Lower leg skin (tissue), 4 donors: Measurements from ENCODE around the gene SLC26A2. TPM values are rescaled to one million over a fixed set of nuclear protein-coding genes. Genes with fewer than 3 reads are reported as not detected.

Experiments
- DNase-seq, 2 donors: peaks; one replicate each; pipeline ENCODE4 v3.0.0-alpha.2; 2019; ENCODE audit warnings: low spot score in 2 of 2
- H3K4me3 ChIP-seq: fragments of 200-600 bp; sonication (generic); 2 replicates; pipeline ENCODE4 v1.5.1; 2017; ENCODE audit warnings: mild to moderate bottlenecking, low read depth; ENCODE audit not compliant: poor library complexity, severe bottlenecking
- CTCF ChIP-seq, 3 donors: fragments of 450-650 bp; IDR thresholded peaks; one replicate each; pipeline ENCODE4 v1.5.1; 2016; ENCODE audit warnings: antibody characterized with exemption in 3 of 3, mild to moderate bottlenecking in 3 of 3, moderate library complexity in 2 of 3
- POLR2A ChIP-seq, 2 donors: fragments of 450-650 bp; IDR thresholded peaks; one replicate each; pipeline ENCODE4 v1.6.1; 2016 to 2017; ENCODE audit warnings: antibody characterized with exemption in 2 of 2, mild to moderate bottlenecking in 1 of 2, moderate library complexity in 1 of 2
- WGBS, 2 donors: methylation state at CpG; one replicate each; pipeline ENCODE4 v1.1.5; 2018; 5-methylcytosine and 5-hydroxymethylcytosine counted together
- intact Hi-C: fragments of 100-400 bp; cut with DNase I; formaldehyde crosslinking; loops from one replicate; pipeline ENCODE4 v1.15.0; 2023; ENCODE audit warnings: low total_unique reads
- total RNA-seq, 4 donors: library from RNA; depleted of rRNA; stranded (reverse); fragments of >200 nt; gene quantifications; one replicate each; pipeline ENCODE4 v1.1.0, GENCODE V29; 2016

The SLC26A2 gene
- total RNA-seq, 4 donors from 2014 or later = 8.4 to 56.5 (median 33.3) TPM

GRCh38 chr5:149915392-149916260 lies 44.9 kb upstream of the SLC26A2 start:
- TF ChIP-seq CTCF (IDR thresholded peaks at IDR 0.05) (no peak), POLR2A (IDR thresholded peaks at IDR 0.05) (no peak)
- no peak for DNase-seq
- H3K4me3 ChIP-seq = no peak overlapping the region
- intact Hi-C loops = no loop called here
- WGBS, 2 donors = 65 to 72% methylated on average over 7 of the region's 7 CpGs

- TF ChIP-seq POLR2A (IDR thresholded peaks at IDR 0.05) (no peak), CTCF (IDR thresholded peaks at IDR 0.05) (no peak)
- no peak for DNase-seq
- intact Hi-C loops = no loop called here
- WGBS, 2 donors = 85 to 87% methylated on average over 7 of the region's 7 CpGs
- H3K4me3 ChIP-seq = no peak overlapping the region
Observed at GRCh38 chr5:149916334-149917072, 44.1 kb upstream of the SLC26A2 start.

DNA sequence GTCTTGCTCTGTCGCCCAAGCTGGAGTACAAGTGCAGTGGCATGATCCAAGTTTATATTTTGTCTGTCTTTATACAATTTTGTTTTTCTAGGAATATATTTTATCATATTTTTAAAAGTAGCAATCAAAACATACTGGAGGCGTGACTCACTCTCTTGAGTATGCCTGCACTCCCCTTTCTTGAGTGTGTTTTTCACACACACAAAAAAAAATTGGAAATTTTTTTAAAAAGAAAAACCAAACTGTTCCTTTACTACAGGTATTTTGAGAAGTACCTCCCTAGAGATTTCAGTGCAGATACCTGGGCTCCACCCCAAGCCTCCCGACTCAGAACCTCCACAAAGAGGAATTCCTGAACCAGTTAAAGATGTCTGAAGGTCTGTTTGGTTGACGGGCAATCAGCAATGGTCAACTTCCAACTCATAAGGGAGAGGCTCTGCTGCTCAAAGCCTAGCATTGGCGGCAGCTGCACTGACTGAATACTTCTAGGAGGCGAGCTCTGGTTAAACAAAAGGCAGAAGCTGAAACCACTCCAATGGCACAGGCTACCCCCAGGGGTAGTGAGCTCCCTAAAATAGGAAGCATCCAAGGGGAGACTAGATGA lies 43.4 kb upstream of the SLC26A2 start:
- no peak overlapping the region for H3K4me3 ChIP-seq
- WGBS, 2 donors = 68 to 83% methylated on average over 6 of the region's 6 CpGs
- no peak for DNase-seq
- TF ChIP-seq CTCF (IDR thresholded peaks at IDR 0.05) (no peak), POLR2A (IDR thresholded peaks at IDR 0.05) (no peak)
- intact Hi-C loops = no loop called here

DNA sequence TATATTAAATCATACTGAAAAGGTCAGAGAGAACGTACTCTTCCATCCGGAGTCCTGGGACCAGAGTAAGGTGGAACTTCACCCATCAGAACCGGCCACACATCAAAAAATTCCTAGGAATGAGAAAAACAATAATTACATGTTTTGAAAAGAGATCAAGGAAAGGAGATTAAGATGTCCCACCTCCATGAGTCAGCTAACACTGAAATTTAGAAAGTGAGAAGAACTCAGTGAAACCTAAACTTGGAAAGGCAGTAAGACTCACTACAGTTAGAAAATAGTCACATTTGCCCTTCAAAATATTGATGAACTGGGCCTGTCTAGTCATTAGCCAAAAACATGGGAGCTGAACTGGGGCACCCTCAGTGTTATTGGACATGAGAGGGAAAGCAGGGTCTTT lies 39.0 kb upstream of the SLC26A2 start:
- intact Hi-C loops = no loop called here
- 85 to 88% methylated on average over 3 of the region's 3 CpGs for WGBS, 2 donors
- no peak for DNase-seq
- no peak for TF ChIP-seq POLR2A (IDR thresholded peaks at IDR 0.05)
- TF ChIP-seq CTCF (IDR thresholded peaks at IDR 0.05) = no peak
- no peak overlapping the region for H3K4me3 ChIP-seq

DNA sequence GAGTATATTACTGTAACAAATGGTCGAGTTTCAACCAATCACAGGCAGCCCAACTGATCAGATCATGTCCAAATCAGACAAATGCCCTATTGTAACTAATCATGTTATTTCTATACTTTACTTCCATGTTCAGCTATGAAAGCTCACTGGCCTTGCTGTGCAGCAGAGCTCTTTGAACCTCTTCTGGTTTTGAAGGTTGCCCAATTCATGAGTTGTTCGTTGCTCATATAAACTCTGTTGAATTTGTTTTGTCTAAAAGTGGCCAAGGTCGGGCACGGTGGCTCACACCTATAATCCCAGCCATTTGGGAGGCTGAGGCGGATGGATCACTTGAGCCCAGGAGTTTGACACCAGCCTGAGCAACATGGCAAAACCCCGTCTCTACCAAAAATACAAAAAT lies 37.6 kb upstream of the SLC26A2 start:
- DNase-seq = no peak
- no peak overlapping the region for H3K4me3 ChIP-seq
- TF ChIP-seq POLR2A (IDR thresholded peaks at IDR 0.05) = no peak
- no peak for TF ChIP-seq CTCF (IDR thresholded peaks at IDR 0.05)
- intact Hi-C loops = no loop called here
- 86 to 87% methylated on average over 6 of the region's 6 CpGs for WGBS, 2 donors
